C4-2B (cell line): ENCODE data around the gene MLLT10.

Experiments
- H3K27ac ChIP-seq: fragments of 450-650 bp; 2 replicates; pipeline ENCODE4 v1.5.1; 2017
- CTCF ChIP-seq: fragments of 450-650 bp; conservative IDR thresholded peaks from 2 replicates; pipeline ENCODE4 v1.5.1; 2017; ENCODE audit warnings: mild to moderate bottlenecking
- ZFX ChIP-seq: fragments of 450-650 bp; IDR thresholded peaks from 2 replicates; pipeline ENCODE4 v1.6.1; 2017

MLLT10 gene

GRCh38 chr10:21756707-21757106 lies 222.7 kb downstream of the MLLT10 start:
- TF ChIP-seq CTCF (no peak), ZFX (no peak)
- no peak overlapping the region for H3K27ac ChIP-seq

- no peak overlapping the region for H3K27ac ChIP-seq
- no peak for TF ChIP-seq ZFX
- TF ChIP-seq CTCF: no peak
Measured at GRCh38 chr10:21757185-21757901, 223.3 kb downstream of the MLLT10 start.

- TF ChIP-seq ZFX (no peak), CTCF (no peak)
- H3K27ac ChIP-seq: no peak overlapping the region
Measured at GRCh38 chr10:21758239-21758638, 224.2 kb downstream of the MLLT10 start.

- TF ChIP-seq CTCF: no peak
- no peak for TF ChIP-seq ZFX
Measured at GRCh38 chr10:21758696-21759095, 224.7 kb downstream of the MLLT10 start.

GRCh38 chr10:21759232-21759631 lies 225.2 kb downstream of the MLLT10 start:
- TF ChIP-seq ZFX (no peak), CTCF (no peak)
- no peak overlapping the region for H3K27ac ChIP-seq

More at GRCh38 chr10:21758696-21759095, 224.7 kb downstream of the MLLT10 start:
- H3K27ac ChIP-seq: no peak overlapping the region

- H3K27ac ChIP-seq: no peak overlapping the region
- TF ChIP-seq CTCF: no peak
- no peak for TF ChIP-seq ZFX
Measured at GRCh38 chr10:21760332-21760731, 226.3 kb downstream of the MLLT10 start.

- no peak overlapping the region for H3K27ac ChIP-seq
- TF ChIP-seq ZFX (no peak), CTCF (no peak)
Measured at GRCh38 chr10:21764466-21765189, 230.6 kb downstream of the MLLT10 start.
